A549 (cell line): ENCODE measurements around the gene GRK1. TPM values are rescaled to one million over a fixed set of nuclear protein-coding genes. Genes with fewer than 3 reads are reported as not detected.

Experiments used
- ATAC-seq, 2 experiments: fragments of 200-7000 bp in 1 of 2; fragments of >200 bp in 1 of 2; cut with Nextera tagmentation in 1 of 2; cut with Tn5 transposase in 1 of 2; 3 replicates each; pipeline versions ENCODE4 v1.8.0 to v1.9.1; 2018 to 2020; ENCODE audit warnings: mild to moderate bottlenecking in 1 of 2, moderate library complexity in 1 of 2
- CTCF ChIA-PET: fragments of 300-600 bp; sonication (Branson Sonifier 250); formaldehyde crosslinking; extraction: SDS; loops from one replicate; lab custom pipeline; 2021; ENCODE audit warnings: antibody characterized with exemption, inconsistent platforms; lab: Yijun Ruan, JAX
- POLR2A ChIA-PET: fragments of 350-600 bp; formaldehyde crosslinking; extraction: SDS; loops from one replicate; lab custom pipeline; 2021; ENCODE audit warnings: antibody characterized with exemption, inconsistent platforms; lab: Yijun Ruan, JAX
- DNase-seq, 2 experiments: peaks; one replicate each; pipeline versions ENCODE4 v3.0.0 to v3.0.0-alpha.2; 2011 to 2016; ENCODE audit warnings: low read depth in 1 of 2, low spot score in 1 of 2
- FAIRE-seq: peaks from 2 replicates; lab custom pipeline; 2011; peaks lifted over from hg19 to GRCh38; lab: Jason Lieb, UNC
- H3K27ac ChIP-seq, 2 experiments: fragments of >200 bp; sonication (Bioruptor Twin); formaldehyde crosslinking; 3 replicates each; pipeline ENCODE4 v1.5.1; 2016 to 2017
- H3K4me1 ChIP-seq: fragments of >200 bp; sonication (Bioruptor Twin); formaldehyde crosslinking; 3 replicates; pipeline ENCODE4 v1.6.1; 2016
- H3K4me2 ChIP-seq: fragments of >200 bp; sonication (Bioruptor Twin); formaldehyde crosslinking; 3 replicates; pipeline ENCODE4 v1.6.1; 2016
- H3K4me3 ChIP-seq: fragments of >200 bp; sonication (Bioruptor Twin); formaldehyde crosslinking; 3 replicates; pipeline ENCODE4 v1.5.1; 2016
- H3K9me3 ChIP-seq: fragments of >200 bp; sonication (Bioruptor Twin); formaldehyde crosslinking; 3 replicates; pipeline ENCODE4 v1.6.1; 2016
- ATOH8 ChIP-seq: fragments of 250-450 bp; sonication (Bioruptor Pico); IDR thresholded peaks from 2 replicates; pipeline ENCODE4 v1.5.0; 2020; ENCODE audit warnings: low read depth, mild to moderate bottlenecking, moderate library complexity
- BCL3 ChIP-seq: fragments of >200 bp; sonication (Bioruptor Twin); formaldehyde crosslinking; IDR thresholded peaks from 3 replicates; pipeline ENCODE4 v1.6.1; 2016
- CHD2 ChIP-seq: fragments of 150-350 bp; IDR thresholded peaks from 2 replicates; pipeline ENCODE4 v1.6.1; 2014; ENCODE audit warnings: low read length; ENCODE audit not compliant: partially characterized antibody
- CHD4 ChIP-seq: fragments of 200-600 bp; sonication (generic); IDR thresholded peaks from 2 replicates; pipeline ENCODE4 v1.6.1; 2016; ENCODE audit warnings: antibody characterized with exemption, mild to moderate bottlenecking, borderline replicate concordance
- E2F6 ChIP-seq: IDR thresholded peaks from 2 replicates; pipeline ENCODE4 v1.6.1; 2012; ENCODE audit warnings: low read depth, borderline replicate concordance
- EHF ChIP-seq: fragments of 250-450 bp; sonication (Bioruptor Pico); IDR thresholded peaks from 2 replicates; pipeline ENCODE4 v1.5.0; 2020; ENCODE audit warnings: mild to moderate bottlenecking
- FOSB ChIP-seq: fragments of 250-450 bp; sonication (Bioruptor Pico); IDR thresholded peaks from 2 replicates; pipeline ENCODE4 v1.5.0; 2020; ENCODE audit warnings: mild to moderate bottlenecking, moderate library complexity
- FOSL2 ChIP-seq, 2 experiments: fragments of 450-650 bp in 1 of 2; fragments of >200 bp in 1 of 2; sonication (Bioruptor Twin) in 1 of 2; formaldehyde crosslinking; IDR thresholded peaks; 2 replicates each; pipeline versions ENCODE4 v1.5.0 to v1.6.1; 2016 to 2020; ENCODE audit warnings: mild to moderate bottlenecking in 1 of 2, moderate library complexity in 1 of 2
- HDAC2 ChIP-seq: fragments of 200-600 bp; sonication (generic); IDR thresholded peaks from 2 replicates; pipeline ENCODE4 v1.6.1; 2016
- HMGXB4 ChIP-seq: fragments of 250-450 bp; sonication (Bioruptor Pico); IDR thresholded peaks from 2 replicates; pipeline ENCODE4 v1.5.0; 2021; ENCODE audit warnings: mild to moderate bottlenecking, moderate library complexity, borderline replicate concordance
- HOXA7 ChIP-seq: fragments of 250-450 bp; sonication (Bioruptor Pico); IDR thresholded peaks from 2 replicates; pipeline ENCODE4 v1.5.0; 2020; ENCODE audit warnings: mild to moderate bottlenecking, moderate library complexity
- JUN ChIP-seq, 2 experiments: fragments of >200 bp; sonication (Bioruptor Twin); formaldehyde crosslinking; IDR thresholded peaks; 2 replicates in 1 of 2; 3 replicates in 1 of 2; pipeline ENCODE4 v1.6.1; 2016 to 2017
- MAX ChIP-seq: IDR thresholded peaks from 2 replicates; pipeline ENCODE4 v1.6.1; 2012
- MYC ChIP-seq: IDR thresholded peaks from 2 replicates; pipeline ENCODE4 v1.6.1; 2012; ENCODE audit warnings: mild to moderate bottlenecking, inconsistent platforms, low read length, improper control_type of control experiment, borderline replicate concordance
- NPAS2 ChIP-seq: fragments of 250-450 bp; sonication (Bioruptor Pico); IDR thresholded peaks from 2 replicates; pipeline ENCODE4 v1.8.0; 2022; ENCODE audit warnings: mild to moderate bottlenecking, moderate library complexity, borderline replicate concordance
- NR3C1 ChIP-seq: fragments of >200 bp; sonication (Bioruptor Twin); formaldehyde crosslinking; IDR thresholded peaks from 3 replicates; pipeline ENCODE4 v1.6.1; 2017
- POLR2AphosphoS2 ChIP-seq: conservative IDR thresholded peaks from 2 replicates; pipeline ENCODE4 v1.6.1; 2012; ENCODE audit warnings: low read length, improper control_type of control experiment, inconsistent platforms
- RAD21 ChIP-seq, 2 experiments: fragments of >200 bp in 1 of 2; sonication (Bioruptor Twin) in 1 of 2; formaldehyde crosslinking in 1 of 2; IDR thresholded peaks in 1 of 2; conservative IDR thresholded peaks in 1 of 2; 2 replicates in 1 of 2; 3 replicates in 1 of 2; pipeline ENCODE4 v1.6.1; 2012 to 2018; ENCODE audit warnings: inconsistent platforms in 1 of 2
- RARB ChIP-seq: fragments of 250-450 bp; sonication (Bioruptor Pico); IDR thresholded peaks from 2 replicates; pipeline ENCODE4 v1.8.0; 2021; ENCODE audit warnings: mild to moderate bottlenecking, moderate library complexity
- RCOR1 ChIP-seq: fragments of 150-350 bp; IDR thresholded peaks from 2 replicates; pipeline ENCODE4 v1.6.1; 2014; ENCODE audit warnings: antibody characterized with exemption, low read length, low read depth
- RNF2 ChIP-seq: fragments of 200-600 bp; sonication (generic); IDR thresholded peaks from 2 replicates; pipeline ENCODE4 v1.6.1; 2016; ENCODE audit warnings: low read depth, mild to moderate bottlenecking, antibody characterized with exemption, moderate library complexity, borderline replicate concordance
- SREBF2 ChIP-seq: fragments of 450-650 bp; IDR thresholded peaks from 2 replicates; pipeline ENCODE4 v1.6.1; 2014; ENCODE audit warnings: mild to moderate bottlenecking, moderate library complexity
- TP53 ChIP-seq: fragments of 250-450 bp; sonication (Bioruptor Pico); IDR thresholded peaks from 2 replicates; pipeline ENCODE4 v1.5.0; 2021; ENCODE audit warnings: mild to moderate bottlenecking, moderate library complexity
- WGBS: methylation state at CpG from one replicate; pipeline ENCODE4 v1.1.6; 2017; ENCODE audit errors: missing lambda C conversion rate; 5-methylcytosine and 5-hydroxymethylcytosine counted together
- polyA plus RNA-seq, 4 experiments: library from polyadenylated mRNA; depleted of rRNA in 3 of 4; stranded (reverse); fragments of >200 nt; fragmentation: RNase III in 1 of 4; extraction: RNeasy Plus Mini Kit Qiagen cat#74134 plus additional on column Dnase treatment in 1 of 4; gene quantifications; 2 replicates in 3 of 4; 3 replicates in 1 of 4; pipeline ENCODE4 v1.2.3, GENCODE V29; 2011 to 2017

The GRK1 gene
- polyA plus RNA-seq, 2 of the 4 experiments (the other 2 are of a cell fraction), result not detected

GRCh38 chr13:113743366-113744195 lies 76.6 kb downstream of the GRK1 start:
- H3K4me2 ChIP-seq, result no peak overlapping the region
- H3K27ac ChIP-seq, result no peak overlapping the region
- H3K4me3 ChIP-seq, result no peak overlapping the region
- DNase-seq, result no peak
- H3K9me3 ChIP-seq, result no peaks in the 10 kb centered on the region
- POLR2A ChIA-PET, result no interaction called here
- TF ChIP-seq SREBF2 (no peak), MAX (no peak), RNF2 (no peak), FOSB (no peak), HDAC2 (no peak), BCL3 (no peak), HMGXB4 (no peak), TP53 (no peak), EHF (CRISPR knock-in tag) (no peak), JUN (IDR thresholded peaks at IDR 0.05) (no peak), CHD4 (no peak), HOXA7 (CRISPR knock-in tag) (no peak), CHD2 (no peak), ATOH8 (CRISPR knock-in tag) (no peak), RAD21 (conservative IDR thresholded peaks at IDR 0.05 in 1 of 2, IDR thresholded peaks at IDR 0.05 in 1 of 2) (no peak), RARB (CRISPR knock-in tag) (no peak), FOSL2 (IDR thresholded peaks at IDR 0.05) (no peak), FOSL2 (CRISPR knock-in tag; IDR thresholded peaks at IDR 0.05) (no peak), MYC (no peak)
- TF ChIP-seq, all 56 proteins: peak for 0
- no peak for ATAC-seq
- CTCF ChIA-PET, result interaction anchor here (1.0 kb wide), 1 partner anchor 11 kb away, joined by 3 read pairs; no protein-coding TSS in a partner anchor
- WGBS, result 89% methylated on average over 16 of the region's 24 CpGs
- peaks cover 3% of the 10 kb centered on the region; the same call in 1 of the 3 replicates for H3K4me1 ChIP-seq
- FAIRE-seq, result no peak

GRCh38 chr13:113744197-113745000 lies 77.4 kb downstream of the GRK1 start:
- POLR2A ChIA-PET, result no interaction called here
- no peak for TF ChIP-seq RNF2
- no peak for TF ChIP-seq HOXA7 (CRISPR knock-in tag)
- TF ChIP-seq NR3C1, result no peak
- no peak for TF ChIP-seq POLR2AphosphoS2
- no peak for TF ChIP-seq HDAC2
- TF ChIP-seq NPAS2 (CRISPR knock-in tag), result no peak
- no peak for TF ChIP-seq SREBF2
- TF ChIP-seq HMGXB4, result no peak
- no peak for TF ChIP-seq E2F6
- no peak for TF ChIP-seq RCOR1
- TF ChIP-seq MAX, result no peak

More at GRCh38 chr13:113744197-113745000, 77.4 kb downstream of the GRK1 start:
- H3K4me3 ChIP-seq, result no peak overlapping the region
- H3K4me1 ChIP-seq, result peaks cover 3% of the 10 kb centered on the region; the same call in 1 of the 3 replicates
- FAIRE-seq, result no peak
- CTCF ChIA-PET, result interaction anchor here (1.0 kb wide), 1 partner anchor 12 kb away, joined by 3 read pairs; no protein-coding TSS in a partner anchor
- DNase-seq, result no peak
- WGBS, result 72% methylated on average over 10 of the region's 21 CpGs
- no peak overlapping the region for H3K27ac ChIP-seq
- H3K4me2 ChIP-seq, result no peak overlapping the region
- no peaks in the 10 kb centered on the region for H3K9me3 ChIP-seq
- ATAC-seq, result no peak
